ENCODE data around the gene C2CD4D. TPM values are rescaled to one million over a fixed set of nuclear protein-coding genes. Genes with fewer than 3 reads are reported as not detected.

Gene C2CD4D
- total RNA-seq, 1 donor from 2014 or later: not detected

DNA sequence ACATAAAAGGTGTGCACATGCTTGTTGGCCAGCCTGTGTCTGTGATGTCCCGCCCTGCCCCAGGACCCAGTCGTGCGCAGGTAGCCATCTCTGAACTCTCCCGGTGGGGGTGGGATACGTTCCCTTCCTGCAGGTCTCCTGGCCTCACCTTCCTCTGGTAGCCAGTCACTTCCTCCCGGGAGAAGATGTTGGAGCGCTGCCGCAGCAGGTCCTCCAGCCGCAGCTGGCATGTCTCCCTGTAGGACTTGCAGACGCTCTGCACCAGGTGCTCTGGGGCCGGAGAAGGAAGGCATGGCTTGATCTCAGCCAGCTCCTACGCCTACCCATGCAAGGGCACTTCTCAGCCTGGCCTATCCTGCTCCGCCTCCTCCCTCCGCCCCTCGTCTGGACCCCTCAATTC lies 25.2 kb downstream of the C2CD4D start:
- DNase-seq: no peak

GRCh38 chr1:151813271-151813977 lies 26.2 kb downstream of the C2CD4D start:
- DNase-seq: no peak

DNA sequence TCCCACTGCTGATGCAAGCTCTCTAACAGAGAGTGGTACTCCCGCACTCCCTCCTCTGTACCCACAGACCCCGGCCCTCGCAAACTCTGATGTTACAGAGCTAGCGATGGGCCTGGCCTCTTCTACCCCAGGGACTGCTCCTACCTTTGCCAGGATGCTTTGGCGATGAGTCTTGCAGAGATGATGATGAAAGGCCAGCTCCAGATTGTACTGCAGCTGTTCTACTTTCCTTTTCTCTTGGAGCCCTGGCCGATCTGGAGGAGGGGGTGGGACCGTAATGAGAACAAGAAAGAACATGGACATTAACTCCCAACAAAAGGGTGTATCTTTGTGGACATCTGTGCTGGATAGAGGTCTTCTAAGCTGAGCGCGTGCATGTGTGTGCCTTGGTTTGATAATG lies 28.4 kb downstream of the C2CD4D start:
- peak; percentile 26 for DNase-seq

GRCh38 chr1:151809985-151810556 lies 29.5 kb downstream of the C2CD4D start:
- no peak for DNase-seq

- no peak for DNase-seq
These were observed 30.2 kb downstream of the C2CD4D start for GRCh38 chr1:151809290-151809984.

DNA sequence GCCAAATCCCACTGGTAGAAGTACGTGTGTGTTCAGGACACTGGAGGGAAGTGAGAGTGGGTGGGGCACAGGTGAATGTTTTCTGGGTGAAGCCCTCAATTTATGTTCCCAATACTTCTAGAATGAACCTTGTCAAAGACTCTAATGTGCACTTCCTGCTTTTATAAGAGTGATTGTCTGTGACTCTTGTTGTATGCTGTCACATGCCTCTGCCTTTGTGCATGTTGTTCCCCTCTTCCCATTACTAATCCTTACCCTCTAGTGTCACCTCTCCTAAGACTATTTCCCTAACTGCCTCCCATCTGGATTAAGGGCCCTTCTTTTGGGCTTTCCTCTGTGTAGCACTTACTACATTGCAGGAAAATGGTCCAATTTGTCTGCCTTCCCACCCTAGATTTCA lies 31.9 kb downstream of the C2CD4D start:
- no peak for DNase-seq

- peak; percentile 22 for DNase-seq
These were observed 32.5 kb downstream of the C2CD4D start for GRCh38 chr1:151807131-151807530.

DNA sequence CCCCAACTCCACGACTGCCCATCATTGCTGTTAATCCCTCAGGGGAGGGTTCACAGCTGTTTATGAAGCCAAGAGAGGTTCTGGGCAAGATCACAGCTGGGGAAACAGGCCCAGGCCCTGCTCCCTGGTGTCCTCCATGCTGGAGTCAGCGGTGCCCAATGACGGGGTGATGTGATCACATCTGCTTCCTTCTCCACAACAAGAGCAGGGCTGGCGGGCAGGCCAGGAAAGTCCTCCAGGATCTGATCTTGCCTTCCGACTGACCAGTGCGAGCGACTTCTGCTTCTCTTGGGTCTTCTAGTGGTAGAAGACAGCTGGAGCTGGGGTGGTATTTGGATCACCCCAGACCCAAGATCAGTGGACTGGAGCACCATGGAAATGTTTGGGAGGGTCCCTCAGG lies 33.5 kb downstream of the C2CD4D start:
- DNase-seq: no peak

GRCh38 chr1:151805066-151805820 lies 34.4 kb downstream of the C2CD4D start, which contains the start of gene LINGO4:
LINGO4 (minus strand) TSS chr1:151805419; CDS start chr1:151802704, 2,715 bp downstream.
- DNase-seq: no peak

GRCh38 chr1:151803915-151804314 lies 35.7 kb downstream of the C2CD4D start:
- DNase-seq: no peak

- no peak for DNase-seq
These were observed 36.5 kb downstream of the C2CD4D start for GRCh38 chr1:151803164-151803563.

GRCh38 chr1:151802372-151802771 lies 37.2 kb downstream of the C2CD4D start:
- no peak for DNase-seq

DNA sequence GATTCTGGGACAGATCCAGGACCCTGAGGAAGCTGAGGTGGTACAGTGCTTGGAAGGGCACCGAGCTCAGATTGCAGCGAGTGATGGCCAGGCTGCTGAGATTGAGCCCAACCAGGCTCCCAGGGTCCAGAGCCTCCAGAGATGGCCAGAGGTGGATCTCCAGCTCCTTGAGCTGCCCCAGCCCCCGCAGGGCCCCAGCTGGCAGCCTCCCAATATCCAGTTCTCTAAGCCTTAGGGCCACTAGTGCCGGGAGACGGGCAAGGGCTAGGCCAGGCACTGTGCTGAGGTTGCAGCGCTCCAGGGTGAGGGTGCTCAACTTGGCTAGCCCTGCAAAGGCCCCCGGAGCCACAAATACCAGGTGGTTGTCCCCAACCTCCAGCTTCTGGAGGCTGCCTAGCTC lies 37.8 kb downstream of the C2CD4D start:
- no peak for DNase-seq

- DNase-seq: no peak
These were observed 38.3 kb downstream of the C2CD4D start for GRCh38 chr1:151801310-151801820.

- no peak for DNase-seq
These were observed 38.8 kb downstream of the C2CD4D start for GRCh38 chr1:151800830-151801229.

DNA sequence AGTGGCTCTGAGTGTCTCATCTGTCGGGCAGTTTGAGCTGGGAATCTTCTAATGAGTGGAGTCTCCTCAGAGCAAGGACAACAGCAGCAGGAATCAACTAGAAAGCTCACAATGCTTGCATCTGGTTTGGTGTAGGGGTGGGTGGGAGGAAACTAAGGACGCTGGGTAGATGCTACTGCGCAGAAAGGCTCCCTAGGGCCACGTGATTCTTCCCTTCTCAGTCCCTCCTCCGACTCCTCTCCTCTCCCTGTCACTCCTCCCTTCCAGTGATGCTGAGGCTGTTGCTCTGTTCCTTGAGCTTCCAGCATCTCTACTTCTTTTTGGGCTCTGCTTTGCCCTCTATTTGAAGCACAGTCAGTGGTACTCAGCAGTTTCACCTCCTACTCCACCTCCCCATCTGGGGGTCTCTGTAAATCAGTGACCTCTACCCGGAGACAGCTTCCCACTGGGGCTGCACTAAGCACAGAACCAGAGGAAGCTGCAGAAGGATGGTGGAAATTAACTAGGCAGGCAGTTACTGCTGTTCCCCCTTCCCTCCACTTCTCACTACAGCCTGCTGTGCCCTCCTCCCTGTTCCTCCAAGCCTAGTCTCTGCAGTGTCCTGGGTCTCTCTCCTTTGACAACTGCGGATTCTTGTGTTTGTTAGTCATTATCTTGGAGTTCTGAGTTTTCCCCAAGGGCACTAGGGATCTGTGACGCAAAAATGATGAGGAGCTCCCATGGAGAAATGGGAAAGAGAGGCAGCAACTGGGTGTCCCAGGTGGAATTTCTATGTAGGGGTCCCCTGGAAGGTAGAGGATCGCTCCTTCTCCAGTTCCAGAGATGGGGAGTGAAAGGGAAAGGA lies 40.2 kb downstream of the C2CD4D start:
- no peak for DNase-seq

DNA sequence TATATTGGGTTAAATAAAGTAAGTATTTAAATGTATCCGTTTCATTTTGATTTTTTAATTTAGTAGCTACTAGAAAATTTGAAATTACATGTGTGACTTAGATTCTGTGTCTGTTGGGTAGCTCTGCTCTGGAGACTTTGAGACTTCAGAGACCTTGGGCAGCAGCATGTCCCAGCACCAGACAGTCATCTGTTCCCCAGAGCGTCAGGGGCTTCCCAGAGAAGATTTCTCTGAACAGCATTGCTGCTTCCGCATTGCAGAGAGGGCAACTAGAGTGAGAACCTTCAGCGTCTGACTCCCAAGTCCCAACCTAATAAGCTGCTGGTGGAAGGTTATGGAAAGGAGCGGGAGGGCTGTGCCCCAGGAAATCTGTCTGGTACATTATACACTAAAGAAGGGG lies 41.0 kb downstream of the C2CD4D start:
- DNase-seq: no peak

DNA sequence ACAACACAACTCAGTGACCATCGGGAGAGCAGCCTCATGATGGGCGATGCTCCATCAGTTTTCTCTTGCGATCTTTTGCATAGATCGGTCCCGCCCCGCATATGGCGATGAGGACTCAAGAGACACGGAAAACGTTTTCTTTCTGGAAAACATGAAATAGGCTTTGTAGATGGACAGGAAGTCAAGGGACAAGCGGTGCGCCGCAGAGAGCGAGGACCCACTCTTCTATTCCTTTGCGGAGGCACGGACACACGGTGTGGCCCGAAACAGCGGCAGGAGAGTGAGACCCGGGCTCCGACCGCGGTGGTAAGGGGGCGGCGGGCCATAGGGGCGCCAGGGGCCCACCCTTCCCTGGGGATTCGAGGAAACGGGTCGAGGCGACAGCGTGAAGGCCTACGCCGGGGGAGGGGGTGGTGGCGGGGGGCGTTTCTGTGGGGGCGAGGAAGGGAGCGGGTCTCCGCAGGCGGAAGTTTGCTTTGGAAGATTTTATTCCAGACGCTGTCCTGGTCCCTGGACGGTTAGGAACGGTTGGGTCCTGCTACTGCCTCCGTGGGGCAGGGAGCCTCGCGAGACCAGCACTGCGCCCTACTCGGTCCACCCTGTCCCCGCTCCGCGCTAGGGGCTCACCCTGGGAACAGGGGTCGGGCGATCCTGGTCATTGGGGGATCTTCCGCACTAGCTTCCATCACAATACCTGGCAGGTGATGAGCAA lies 48.5 kb downstream of the C2CD4D start:
- DNase-seq: no peak

DNA sequence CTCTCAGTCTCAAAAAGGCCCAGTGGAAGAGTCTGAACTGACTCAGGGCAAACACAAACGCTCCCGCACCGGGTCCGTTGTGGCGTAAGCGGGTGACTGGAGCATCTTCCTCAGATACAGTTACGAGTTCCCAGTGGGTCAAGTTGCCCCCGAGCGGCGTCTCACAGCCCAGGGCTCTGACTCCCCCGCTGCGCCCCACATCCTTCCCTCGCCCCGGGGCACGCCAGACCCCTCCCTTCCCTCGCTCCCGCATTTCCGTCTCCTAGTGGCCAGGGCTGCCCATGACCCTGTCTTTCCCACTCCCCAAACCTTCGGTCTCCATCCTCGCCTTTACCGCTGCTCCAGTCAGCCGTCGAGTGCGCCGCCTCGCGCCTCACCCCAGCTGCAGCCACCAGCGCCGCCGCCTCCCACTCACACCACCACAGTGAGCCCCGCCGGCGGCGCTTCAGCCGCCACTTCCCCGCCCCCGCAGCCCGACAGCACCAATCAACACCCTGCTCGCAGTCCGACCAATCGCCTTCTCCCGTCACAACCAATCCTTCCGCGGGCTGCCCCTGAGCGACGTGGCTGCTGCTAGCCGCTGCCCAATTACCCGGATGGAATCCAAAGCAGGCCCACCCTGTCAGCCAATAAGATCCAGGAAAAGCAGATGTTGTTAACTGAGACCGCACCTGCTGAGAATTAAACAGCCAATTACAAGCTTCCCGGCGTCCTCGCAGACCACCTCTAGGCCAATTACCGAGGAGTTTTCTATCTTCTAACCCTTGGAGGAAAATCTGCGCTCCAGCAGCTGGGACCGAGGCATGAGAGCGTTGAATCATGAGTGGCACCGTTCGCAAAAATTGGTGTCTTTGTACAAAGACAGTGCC lies 49.3 kb downstream of the C2CD4D start, which contains the start of gene TDRKH:
TDRKH (minus strand) TSS at position 430 of the 869 bp plus-strand sequence. CDS start 7,478 bp downstream, outside the sequence.
- peak; percentile 99 for DNase-seq
